ENCODE measurements around the gene TIAM1.
"Not testable (repeated sequence)": the region's sequence is repeated elsewhere in the genome, so short reads cannot be mapped to it uniquely, and the experiment has no call there.

The TIAM1 gene

GRCh38 chr21:31255036-31255435 is 89.0 kb downstream of the TIAM1 start:
- no peak overlapping the region for H3K4me3 ChIP-seq (ENCODE audit: low read depth, low read length)

- H3K4me3 ChIP-seq (ENCODE audit: low read depth, low read length) = no peak overlapping the region
Measured at GRCh38 chr21:31254131-31254530, 89.9 kb downstream of the TIAM1 start.

GRCh38 chr21:31253684-31254083 is 90.4 kb downstream of the TIAM1 start:
- no peak overlapping the region for H3K4me3 ChIP-seq (ENCODE audit: low read depth, low read length)

- H3K4me3 ChIP-seq (ENCODE audit: low read depth, low read length) = no peak overlapping the region
Measured at GRCh38 chr21:31252611-31253010, 91.5 kb downstream of the TIAM1 start.

- H3K4me3 ChIP-seq (ENCODE audit: low read depth, low read length) = no peak overlapping the region
Measured at GRCh38 chr21:31252091-31252490, 92.0 kb downstream of the TIAM1 start.

GRCh38 chr21:31251686-31252085 is 92.4 kb downstream of the TIAM1 start:
- H3K4me3 ChIP-seq (ENCODE audit: low read depth, low read length) = no peak overlapping the region

GRCh38 chr21:31248598-31248997 is 95.5 kb downstream of the TIAM1 start:
- H3K4me3 ChIP-seq (ENCODE audit: low read depth, low read length) = no peak overlapping the region

- no peak overlapping the region for H3K4me3 ChIP-seq (ENCODE audit: low read depth, low read length)
Measured at GRCh38 chr21:31243611-31244010, 100.5 kb downstream of the TIAM1 start.

GRCh38 chr21:31236528-31236927 is 107.5 kb downstream of the TIAM1 start:
- no peak overlapping the region for H3K4me3 ChIP-seq (ENCODE audit: low read depth, low read length)

GRCh38 chr21:31235671-31236450 is 108.2 kb downstream of the TIAM1 start:
- H3K4me3 ChIP-seq (ENCODE audit: low read depth, low read length) = no peak overlapping the region

- no peak overlapping the region for H3K4me3 ChIP-seq (ENCODE audit: low read depth, low read length)
Measured at GRCh38 chr21:31234936-31235335, 109.1 kb downstream of the TIAM1 start.

GRCh38 chr21:31233711-31234110 is 110.3 kb downstream of the TIAM1 start:
- H3K4me3 ChIP-seq (ENCODE audit: low read depth, low read length) = no peak overlapping the region

- no peak overlapping the region for H3K4me3 ChIP-seq (ENCODE audit: low read depth, low read length)
Measured at GRCh38 chr21:31232344-31232743, 111.7 kb downstream of the TIAM1 start.

GRCh38 chr21:31230937-31231336 is 113.1 kb downstream of the TIAM1 start:
- H3K4me3 ChIP-seq (ENCODE audit: low read depth, low read length) = no peak overlapping the region

- not testable (repeated sequence) for H3K4me3 ChIP-seq (ENCODE audit: low read depth, low read length)
Measured at GRCh38 chr21:31228723-31229122, 115.3 kb downstream of the TIAM1 start.

GRCh38 chr21:31225713-31226112 is 118.3 kb downstream of the TIAM1 start:
- H3K4me3 ChIP-seq (ENCODE audit: low read depth, low read length) = no peak overlapping the region

GRCh38 chr21:31222142-31222541 is 121.9 kb downstream of the TIAM1 start:
- H3K4me3 ChIP-seq (ENCODE audit: low read depth, low read length) = no peak overlapping the region

- H3K4me3 ChIP-seq (ENCODE audit: low read depth, low read length) = no peak overlapping the region
Measured at GRCh38 chr21:31221043-31221442, 123.0 kb downstream of the TIAM1 start.

- no peak overlapping the region for H3K4me3 ChIP-seq (ENCODE audit: low read depth, low read length)
Measured at GRCh38 chr21:31220575-31220974, 123.5 kb downstream of the TIAM1 start.

GRCh38 chr21:31218830-31219608 is 125.0 kb downstream of the TIAM1 start:
- no peak overlapping the region for H3K4me3 ChIP-seq (ENCODE audit: low read depth, low read length)

- H3K4me3 ChIP-seq (ENCODE audit: low read depth, low read length) = no peak overlapping the region
Measured at GRCh38 chr21:31216206-31216605, 127.9 kb downstream of the TIAM1 start.

GRCh38 chr21:31213787-31214186 is 130.3 kb downstream of the TIAM1 start:
- no peak overlapping the region for H3K4me3 ChIP-seq (ENCODE audit: low read depth, low read length)

Measured in iPS-11a (cell line).